Activated gamma-delta T cell (primary cell): ENCODE data around the gene GSDME.

ENCODE experiments used
- DNase-seq: peaks from one replicate; lab custom pipeline; 2025; lab: John Stamatoyannopoulos, UW

GSDME gene

GRCh38 chr7:24769851-24770250, 12.6 kb upstream of the GSDME start:
- DNase-seq, result no peak

GRCh38 chr7:24769014-24769830, 12.0 kb upstream of the GSDME start:
- no peak for DNase-seq

- DNase-seq, result no peak
These were observed 10.8 kb upstream of the GSDME start for GRCh38 chr7:24767878-24768569.

DNA sequence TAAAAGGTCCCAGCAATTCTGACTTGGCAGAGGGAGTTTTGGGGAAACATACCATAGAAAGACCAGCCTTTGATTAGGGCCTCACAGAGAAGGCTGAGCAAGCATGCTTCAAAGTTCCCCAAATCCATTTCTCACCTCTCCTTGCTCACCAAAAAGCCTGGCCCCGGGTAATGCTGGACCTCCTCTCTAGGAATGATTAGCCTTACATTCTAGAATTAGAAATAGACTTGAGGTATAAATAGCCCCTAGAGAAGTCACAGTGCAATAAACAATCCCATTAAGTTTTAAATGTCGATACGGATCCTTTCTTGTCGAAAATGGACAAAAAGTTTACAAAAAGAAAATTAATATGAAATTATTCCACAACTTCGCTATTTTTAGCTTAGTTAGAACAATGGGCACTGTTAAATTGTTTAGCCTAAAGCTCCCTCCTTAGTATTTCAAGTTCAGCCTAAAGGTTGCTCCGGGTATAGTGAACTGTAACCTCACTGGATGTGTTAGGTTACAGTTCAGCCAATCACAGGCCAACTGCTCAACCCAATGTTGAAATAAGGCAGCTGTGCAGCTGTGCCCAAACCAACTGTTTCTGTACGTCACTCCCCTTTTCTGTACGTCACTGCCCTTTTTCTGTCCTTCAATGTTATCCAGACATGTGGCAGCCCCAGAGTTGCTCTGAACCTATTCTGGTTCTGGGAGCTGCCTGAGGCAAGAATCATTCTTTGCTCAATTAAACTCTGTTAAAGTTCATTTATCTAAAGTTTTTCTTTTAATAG, 7.9 kb upstream of the GSDME start:
- DNase-seq, result no peak

DNA sequence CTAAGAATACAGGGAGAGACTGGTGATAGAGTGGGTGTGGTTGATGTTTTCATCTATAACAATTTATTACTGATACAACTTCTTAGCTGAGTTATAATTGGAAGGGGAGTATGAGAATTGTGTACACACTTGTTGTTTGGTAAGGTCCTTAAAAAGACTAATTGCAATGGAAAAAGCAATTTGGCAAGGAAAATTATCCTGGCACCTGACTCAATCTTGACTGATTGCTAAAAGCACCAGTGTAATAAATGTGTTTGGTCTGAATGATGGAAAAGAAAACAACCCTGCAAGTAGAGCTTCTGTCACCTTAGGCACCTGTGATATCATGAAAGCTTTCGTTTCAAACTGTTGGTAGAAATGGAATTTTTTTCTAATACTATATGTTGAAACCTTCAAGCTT, 6.7 kb upstream of the GSDME start:
- DNase-seq, result no peak

DNA sequence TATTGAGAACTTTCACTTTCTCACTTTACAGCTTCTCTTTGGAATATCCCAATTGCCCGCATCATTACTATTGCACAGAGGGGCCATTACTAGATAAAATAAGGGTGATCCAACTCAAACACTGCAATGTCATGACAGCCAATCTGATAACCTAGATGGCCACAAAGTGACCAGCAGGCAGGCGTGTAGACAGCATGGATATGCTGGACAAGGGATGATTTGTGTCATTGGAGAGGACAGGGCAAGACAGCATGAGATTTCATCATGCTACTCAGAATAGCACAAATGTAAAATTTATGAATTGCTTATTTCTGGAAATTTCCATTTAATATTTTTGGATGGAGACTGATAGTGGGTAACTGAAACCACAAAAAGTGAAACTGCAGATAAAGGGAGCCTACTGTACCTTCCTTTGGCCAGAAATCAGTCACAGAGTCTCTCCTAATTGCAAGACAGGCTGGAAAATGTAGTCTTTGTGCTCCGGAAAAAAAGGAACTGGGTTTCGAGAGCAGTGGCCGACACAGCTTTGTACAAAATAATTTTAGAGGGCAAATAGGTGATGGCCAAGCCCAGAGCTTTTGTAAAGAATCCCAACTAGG, 6.1 kb upstream of the GSDME start:
- DNase-seq, result no peak

GRCh38 chr7:24762771-24763170, 5.5 kb upstream of the GSDME start:
- no peak for DNase-seq

DNA sequence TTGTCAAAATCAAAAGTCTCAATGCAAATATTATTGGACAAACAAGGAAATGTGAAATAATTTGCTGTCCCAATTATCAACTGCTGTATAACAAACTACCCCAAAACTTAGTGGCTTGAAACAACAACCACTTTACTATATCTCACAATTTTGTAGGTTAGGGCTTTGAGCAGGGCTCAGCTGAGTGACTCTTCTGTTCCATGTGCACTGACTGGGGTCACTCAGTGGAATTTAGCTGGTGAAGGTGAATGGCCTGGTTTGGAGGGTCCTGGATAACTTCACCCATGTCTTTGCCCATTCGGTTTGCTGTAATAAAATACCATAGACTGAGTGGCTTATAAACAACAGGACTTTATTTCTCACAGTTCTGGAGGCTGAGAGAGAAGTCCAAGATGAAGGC, 3.7 kb upstream of the GSDME start:
- no peak for DNase-seq

GRCh38 chr7:24756545-24757352, 515 bp downstream of the GSDME start:
- DNase-seq, result no peak

DNA sequence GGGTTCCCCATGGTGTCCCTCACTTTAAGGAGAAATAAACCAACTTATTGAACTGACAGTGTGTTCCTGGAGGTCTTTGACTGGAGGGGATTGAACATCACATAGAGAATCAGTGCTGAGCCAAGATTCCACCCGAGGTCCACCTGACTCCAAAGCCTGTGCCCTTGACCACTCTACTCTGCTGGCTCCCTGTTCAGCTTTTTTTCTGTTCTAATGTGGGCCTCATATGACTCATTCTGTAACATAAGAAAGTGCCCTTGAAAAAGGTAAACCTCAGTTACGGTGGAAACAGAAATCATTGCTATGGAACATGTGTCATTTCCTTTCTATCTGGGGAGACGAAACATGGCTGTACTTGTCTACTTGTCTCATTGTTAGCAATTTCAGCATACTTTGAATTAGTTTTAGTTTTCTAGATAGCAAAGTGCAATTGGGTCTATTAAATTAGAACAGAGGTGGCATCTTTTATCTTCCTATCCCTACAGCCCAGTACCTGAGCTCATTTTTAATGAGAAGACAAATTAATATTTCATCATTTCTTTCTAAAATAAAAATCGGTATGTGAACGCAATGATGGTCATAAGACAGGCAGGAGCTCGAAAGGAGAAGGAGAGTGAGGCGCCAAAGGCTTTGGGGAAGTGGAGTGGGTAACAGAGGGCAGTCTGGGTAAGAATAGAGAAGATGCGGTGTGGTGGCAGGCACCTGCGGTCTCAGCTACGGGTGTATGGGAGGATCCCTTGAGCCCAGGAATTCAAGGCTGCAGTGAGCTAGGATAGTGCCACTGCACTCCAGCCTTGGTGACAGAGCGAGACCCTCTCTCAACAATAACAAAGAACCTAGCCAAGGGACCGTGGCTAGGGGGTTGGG, 1.5 kb downstream of the GSDME start:
- DNase-seq, result no peak

DNA sequence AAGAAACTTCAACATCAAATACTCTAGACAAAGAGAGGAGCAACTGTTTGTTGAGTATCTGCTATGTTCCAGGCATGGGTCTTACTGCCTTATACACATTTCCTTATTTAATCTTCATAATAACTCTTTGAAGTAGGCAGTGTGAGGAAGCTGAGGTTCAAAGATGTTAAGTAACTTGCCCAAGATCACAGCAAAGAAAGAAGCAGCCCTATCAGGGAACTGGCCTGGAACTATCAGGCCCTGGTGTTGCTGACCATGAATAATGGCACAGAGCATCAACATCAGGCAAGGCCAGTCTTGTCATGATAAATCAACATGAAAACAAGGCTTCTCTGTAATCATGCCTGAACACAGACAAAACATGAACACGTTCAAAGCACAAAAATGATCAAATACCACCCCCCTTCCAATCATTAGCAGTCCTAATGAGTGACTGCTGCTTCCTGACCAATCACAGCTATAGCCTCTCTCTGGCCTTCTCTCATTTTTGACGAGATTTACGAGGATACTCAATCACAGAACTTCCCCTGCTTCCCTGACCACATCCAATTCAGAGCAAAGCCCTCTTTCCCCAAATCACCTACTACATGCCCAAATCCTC, 2.3 kb downstream of the GSDME start:
- no peak for DNase-seq

- no peak for DNase-seq
These were observed 5.0 kb downstream of the GSDME start for GRCh38 chr7:24752073-24752800.

DNA sequence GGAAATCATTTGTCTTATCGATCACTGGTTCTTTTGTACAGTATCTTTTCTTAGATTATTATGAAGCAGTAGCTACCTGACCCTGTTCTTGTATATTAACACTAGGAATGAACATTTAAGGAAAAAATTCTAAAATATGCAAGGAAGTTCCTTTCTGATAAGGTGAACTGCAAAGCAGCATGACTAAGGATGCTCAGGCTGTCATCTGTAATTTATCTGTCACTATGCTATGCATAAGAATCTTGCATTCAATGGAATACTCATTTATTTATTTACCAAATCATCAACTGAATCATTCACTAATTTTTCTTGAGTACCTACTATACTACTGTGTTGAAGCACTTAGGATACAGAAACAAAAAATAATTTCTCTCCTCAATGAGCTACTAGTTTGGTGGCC, 5.8 kb downstream of the GSDME start:
- DNase-seq, result no peak

DNA sequence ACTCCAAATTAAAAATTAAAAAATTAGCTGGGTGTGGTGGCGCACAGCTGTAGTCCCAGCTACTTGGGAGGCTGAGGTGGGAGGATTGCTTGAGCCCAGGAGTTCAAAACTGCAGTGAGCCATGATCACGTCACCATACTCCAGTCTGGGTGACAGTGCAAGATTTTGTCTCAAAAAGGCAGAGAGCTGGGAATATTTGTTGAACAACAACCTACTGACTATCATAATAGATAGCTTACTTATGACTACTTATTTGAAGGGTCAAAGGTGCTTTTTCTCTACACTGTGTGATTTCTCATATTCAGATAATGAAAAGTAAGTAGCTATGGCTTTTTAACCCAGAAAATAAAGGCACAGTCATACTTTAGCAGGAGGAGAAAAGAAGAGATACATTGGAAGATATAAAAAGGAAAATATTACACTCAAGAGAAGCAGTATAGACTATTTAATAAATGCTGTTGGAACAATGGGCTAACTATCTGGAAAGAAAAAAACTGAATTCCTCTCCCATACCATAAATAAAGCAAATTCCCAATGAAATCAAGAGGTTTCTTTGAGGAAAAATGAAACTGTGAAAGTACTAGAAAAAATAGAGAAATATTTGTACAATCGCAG, 6.7 kb downstream of the GSDME start:
- DNase-seq, result no peak

- no peak for DNase-seq
These were observed 8.7 kb downstream of the GSDME start for GRCh38 chr7:24748521-24748920.

DNA sequence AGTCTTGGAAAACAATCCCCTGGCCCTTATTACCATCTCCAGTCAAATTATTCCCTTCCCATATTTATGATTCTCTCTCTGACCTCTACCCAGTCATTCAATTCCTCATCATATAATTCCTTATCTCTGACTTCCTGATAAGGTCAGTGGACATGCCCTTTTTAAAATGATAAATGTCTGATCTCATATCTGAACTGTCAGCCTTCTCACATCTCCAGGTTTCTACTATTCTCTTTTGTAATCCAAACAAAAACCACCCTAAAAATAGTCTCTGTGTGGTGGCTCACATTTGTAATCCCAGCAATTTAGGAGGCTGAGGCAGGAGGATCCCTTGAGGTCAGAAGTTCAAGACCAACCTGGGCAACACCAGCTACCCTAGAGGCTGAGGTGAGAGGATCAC, 11.9 kb downstream of the GSDME start:
- no peak for DNase-seq

DNA sequence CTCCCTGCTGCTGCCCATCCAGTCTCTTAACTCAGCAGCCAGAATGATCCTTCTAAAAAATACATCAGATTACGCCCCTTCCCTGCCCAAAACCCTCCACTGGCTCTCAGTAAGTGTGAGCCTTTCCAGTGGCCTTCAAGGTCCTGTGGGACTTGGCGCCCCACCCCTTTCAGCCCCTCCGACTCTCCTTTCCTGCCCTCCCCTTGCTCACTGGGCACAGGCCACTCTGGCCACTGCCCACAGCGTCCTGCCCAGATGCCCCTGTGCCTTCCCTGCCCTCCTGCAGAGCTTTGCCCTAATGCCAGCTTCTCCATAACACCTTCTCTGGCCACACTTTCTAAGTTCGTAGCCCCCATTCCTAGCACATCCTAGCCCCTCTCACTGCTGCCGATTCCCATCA, 13.8 kb downstream of the GSDME start:
- no peak for DNase-seq

DNA sequence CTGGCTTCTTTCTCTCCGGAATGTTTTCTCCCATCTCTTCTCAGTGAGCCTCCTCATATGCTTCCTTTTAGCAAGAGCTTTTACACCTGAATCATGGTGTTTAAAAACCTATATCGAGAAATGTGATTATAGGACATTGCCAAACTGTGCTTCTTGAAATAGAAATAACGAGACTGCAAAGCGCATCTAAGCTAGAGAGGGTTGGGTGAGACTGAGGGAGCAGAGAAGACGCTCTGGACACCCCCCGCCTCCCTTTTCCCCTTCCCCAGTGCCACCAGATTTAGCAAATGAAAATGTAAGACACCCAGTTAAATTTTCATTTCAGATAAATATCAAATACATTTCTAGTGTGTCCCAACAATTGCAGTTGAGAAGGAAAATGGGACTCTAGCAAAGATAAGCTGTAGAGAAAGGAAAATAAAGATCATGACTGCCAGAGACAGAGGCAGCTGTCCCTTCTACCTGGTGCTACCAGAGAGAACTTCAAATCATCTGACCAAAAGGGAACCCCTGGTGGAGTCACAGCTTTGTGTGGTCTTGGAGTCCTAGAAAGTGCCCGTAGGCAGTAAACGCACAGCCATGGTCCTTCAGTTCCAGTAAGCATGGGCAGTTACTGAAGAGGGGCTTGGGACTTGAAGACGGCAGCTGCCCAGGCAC, 14.6 kb downstream of the GSDME start:
- DNase-seq, result no peak
